HG03280 (cell line): ENCODE results near the gene SLC12A7.
"Not testable (repeated sequence)": the region's sequence is repeated elsewhere in the genome, so short reads cannot be mapped to it uniquely, and the experiment has no call there.

Source experiments
- ATAC-seq: cut with Tn5 transposase; IDR thresholded peaks from one replicate; pipeline ENCODE4 v1.9.1; 2021; ENCODE audit warnings: mild to moderate bottlenecking, moderate library complexity; ENCODE audit not compliant: unreplicated experiment

The SLC12A7 gene

DNA sequence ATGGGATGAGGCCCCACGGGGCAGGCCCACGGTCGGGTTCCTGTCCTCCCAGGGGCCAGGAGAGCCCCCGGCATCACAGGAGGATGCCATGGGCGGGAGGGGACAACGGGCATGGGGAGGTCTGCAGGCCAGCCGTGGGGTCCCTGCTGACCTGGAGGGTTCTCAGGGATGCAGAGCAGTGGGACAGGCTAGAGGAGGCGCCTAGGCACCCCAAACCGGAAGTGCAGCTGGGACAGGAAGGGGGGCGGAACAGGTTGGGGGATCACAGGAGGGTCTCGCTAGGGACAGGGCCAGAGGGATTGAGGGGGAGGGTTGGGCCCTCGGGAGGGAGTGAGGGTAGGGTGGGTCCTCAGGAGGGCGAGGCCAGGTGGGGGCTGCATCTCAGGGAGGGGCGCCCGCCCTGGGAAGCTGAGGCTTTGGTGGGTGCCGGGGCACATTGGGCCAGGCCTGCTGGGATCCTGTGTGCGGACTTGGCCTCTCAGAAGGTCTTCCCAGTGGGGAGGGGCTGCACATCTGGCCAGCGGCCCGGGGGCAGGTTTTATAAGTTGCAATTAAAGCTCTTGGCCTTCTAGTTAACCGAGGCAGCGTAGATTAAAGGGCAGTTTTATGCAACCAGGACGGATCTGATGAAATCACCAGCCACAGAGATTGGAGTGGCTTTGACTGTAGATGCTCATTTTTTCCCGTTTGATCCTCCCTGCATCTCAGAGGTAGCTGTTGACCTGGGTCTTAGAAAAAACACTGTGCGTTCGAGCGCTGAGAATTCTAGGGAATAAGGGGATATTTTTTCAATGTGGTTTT is 83.2 kb downstream of the SLC12A7 start:
- no peak for ATAC-seq

DNA sequence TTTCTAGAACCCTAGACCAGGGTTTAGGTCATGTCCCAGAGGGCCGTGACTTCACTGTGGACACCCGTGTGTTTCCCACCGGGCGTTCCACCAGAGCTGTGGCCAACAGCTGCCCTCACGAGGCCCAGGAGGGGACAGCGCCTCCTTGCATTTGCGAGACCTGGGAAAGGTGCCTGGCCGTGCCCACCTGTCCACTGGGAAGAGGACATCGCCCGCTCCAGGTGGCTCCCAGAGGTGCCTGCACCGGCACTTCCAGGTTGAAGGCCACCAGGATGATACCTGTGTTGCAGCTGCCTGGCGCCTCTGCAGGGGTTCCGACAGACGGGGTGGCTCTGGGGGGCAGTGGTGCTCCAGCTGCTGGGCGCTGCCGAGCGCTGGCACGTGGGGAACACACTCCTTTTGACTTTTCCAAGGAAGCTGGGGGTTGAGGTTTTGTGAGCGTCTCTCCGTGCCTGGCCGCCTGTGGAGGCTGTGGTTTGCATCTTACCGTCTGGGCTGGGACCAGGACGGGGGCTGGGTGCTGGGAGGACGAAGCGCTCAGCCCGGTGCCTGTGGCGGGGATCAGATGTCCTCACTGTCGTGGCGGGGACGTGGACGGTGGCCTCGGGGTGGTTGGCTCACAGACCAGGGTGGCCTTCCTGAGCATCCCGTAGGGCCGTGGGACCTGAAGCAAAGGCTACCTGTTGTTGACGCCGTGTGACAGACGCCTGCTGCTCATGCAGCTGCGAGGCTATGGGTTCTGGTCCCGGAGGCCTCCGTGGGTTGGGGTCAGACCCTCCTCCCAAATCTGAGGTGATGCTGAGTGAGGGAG is 84.0 kb downstream of the SLC12A7 start:
- no peak for ATAC-seq

DNA sequence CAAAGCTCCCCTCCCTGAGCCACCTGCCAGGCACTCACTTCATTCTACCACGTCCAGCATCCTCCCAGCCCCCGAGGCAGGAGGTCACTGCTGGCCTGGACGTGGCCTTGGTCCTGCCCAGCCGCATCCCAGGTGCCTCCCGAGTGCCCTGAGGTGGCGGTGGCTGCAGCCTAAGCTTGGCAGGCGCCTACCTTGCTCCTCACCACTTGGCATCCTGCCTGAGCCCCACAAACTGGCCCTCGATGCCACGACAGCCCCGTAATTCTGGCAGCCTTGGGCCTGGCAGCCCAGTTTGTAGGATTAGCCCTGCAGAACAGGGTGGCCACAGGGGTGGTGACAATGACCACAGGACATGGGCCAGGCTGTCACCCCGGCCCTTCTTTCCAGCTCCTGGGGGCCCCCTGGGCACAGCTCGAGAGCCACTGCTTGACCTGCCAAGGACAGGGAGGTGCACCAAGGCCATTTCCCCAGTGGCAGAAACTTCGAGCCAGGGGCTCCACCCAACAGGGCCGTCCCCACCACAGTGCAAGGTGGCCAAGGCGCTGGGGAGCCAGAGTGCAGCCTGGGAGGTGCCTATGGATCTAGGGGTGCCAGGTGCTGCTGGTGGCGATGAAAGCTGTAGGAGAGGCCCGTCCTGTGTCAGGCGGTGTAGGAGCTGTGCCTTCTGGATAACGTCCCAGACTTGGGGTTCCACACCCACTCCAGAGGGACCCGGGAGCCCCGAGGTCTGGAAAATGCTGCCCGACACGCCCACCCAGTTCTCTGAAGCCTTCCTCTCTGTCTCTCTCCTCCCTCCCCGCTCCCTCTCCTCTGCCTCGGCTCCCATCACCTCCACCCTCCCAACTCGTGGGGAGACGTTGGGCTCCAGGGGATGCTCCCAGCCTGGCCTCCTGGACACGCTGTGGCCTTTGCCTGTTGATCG is 84.9 kb downstream of the SLC12A7 start:
- no peak for ATAC-seq

DNA sequence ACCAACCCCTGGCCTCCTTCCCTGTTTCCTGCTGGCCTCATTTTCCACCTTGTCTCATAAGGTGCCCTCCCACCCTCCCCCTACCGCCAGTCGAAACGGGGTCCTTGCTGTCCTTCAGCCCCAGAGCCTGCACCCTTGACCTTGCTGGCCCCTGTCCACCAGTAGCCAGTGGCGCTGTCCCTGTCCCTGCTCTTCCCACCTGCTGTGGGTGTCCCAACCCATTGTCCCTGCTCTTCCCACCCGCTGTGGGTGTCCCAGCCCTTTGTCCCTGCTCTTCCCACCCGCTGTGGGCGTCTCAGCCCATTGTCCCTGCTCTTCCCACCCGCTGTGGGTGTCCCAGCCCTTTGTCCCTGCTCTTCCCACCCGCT is 89.9 kb downstream of the SLC12A7 start:
- ATAC-seq, result not testable (repeated sequence)

DNA sequence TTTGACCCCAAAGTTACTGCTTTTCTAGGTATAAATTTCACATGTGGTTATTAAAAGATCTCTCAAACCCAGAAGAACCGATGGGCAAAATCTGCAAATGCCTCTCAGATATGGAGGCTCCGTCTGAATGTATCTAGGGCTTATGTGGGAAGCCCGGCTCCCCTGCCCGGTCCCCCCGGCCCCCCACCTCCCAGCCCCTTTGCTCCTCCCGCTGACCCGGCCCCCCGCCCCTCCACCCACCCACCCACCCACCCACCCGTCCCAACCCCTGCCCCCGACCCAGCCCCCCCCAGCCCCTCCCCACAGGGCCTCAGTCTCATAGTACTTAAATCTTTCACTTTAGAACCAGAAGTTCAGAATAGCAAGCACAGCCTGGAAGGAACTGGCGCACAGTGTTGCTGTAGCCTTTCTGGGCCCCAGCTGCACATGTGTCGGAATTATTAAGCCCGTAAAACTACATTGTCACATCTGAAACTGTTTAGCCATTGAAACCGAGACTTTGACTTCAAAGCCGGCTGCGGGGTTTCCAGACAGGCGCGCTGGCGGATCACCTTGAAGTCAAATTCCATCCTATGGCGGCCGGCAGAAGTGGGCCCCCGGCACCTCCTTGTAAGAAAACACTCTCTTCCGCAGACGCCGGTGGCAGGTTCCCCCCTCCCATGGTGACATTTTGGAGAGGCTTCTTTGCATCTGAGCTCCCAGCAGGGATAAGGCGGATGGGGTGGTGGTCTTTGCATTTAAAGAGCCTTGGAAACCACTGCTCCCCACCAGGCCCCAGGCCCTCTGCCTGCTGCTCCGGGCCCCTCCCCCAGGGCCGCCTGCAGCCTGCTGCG is 90.5 kb downstream of the SLC12A7 start:
- no peak for ATAC-seq

DNA sequence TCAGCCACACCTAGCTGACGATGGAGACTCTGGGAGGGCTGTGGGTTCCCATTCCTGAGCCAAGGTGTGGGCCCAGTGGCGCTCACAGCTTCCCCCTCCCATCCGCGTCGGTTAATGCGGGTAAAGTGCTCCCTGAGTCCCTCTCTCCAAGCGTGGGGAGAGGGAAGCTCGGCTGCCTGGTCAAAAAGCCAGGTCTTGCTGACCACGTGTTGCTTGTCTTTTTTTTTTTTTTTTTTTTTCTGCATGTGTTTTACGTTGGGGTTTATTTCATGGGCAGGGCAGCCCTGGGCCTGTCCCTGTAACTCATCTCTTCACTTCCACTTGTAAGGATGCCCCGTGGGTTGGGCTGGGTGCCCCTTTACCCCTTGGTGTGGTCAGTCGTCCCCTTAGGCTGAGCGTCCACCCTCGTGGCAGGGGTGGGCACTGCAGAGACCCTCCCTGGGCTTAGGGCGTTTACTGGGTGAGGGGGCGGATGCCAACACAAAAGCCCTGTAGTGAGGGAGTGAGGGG is 91.4 kb downstream of the SLC12A7 start:
- no peak for ATAC-seq

DNA sequence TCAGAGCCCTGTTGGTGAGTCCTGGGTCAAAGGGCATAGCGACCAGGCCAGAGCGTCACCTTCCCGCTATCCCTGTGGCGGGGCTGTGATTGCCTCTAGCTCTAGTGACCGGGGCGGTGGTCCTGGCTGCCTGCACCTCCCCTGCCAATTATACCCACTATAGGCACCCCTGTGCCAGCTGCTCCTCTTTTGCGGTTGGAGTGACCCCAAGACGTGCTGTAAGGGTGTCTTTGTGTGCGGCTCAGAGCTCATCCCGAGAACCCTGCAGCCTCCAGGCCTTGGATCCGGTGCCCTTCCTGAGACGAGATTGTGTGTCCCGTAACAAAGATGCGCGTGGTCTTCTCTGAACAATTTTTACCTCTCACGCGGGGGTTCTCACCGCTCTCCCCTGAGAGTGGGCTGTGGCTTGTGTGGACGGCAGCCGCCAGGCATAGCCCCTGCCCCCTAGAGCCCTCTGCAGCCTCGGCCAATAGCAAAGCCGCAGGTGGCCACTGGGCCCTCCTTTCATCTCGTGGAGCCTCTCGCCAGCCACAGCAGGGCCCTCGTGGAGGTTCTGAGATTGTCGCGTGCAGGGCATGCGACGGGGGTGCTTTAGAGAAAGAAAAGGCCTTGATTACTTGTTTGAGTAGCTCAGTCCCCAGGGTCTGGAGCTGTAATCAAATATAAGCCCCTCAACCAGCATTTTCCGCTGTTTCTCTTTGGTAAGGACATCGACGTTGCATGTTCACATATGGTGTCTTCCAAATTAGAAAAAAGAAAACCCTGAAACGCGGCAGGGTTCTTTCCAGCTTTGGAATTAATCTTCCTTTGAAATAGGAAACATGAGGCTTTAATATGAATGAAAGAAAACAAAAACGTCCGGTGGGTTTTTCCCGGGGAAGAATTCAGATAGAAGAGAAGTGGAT is 92.6 kb downstream of the SLC12A7 start:
- ATAC-seq, result no peak

DNA sequence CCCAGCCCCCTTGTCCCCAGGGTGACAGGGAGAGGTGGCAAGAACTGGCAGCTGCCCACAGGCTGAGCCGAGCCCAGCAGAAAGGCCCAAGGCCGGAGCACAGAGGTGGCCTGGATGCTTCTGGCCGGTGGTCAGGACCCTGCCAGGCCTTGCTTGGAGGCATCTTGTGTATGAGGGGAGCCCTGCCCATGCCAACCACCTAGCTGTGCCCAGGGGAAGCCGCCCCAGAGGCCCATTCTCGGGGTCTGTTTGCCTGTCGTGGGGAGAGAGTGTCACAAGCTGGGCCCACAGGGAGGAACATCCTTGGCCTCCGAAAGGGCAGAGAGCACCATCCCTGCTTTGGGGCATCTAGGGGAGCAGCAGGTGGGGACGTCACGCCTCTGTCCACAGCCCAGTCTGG is 93.3 kb downstream of the SLC12A7 start:
- ATAC-seq, result no peak

DNA sequence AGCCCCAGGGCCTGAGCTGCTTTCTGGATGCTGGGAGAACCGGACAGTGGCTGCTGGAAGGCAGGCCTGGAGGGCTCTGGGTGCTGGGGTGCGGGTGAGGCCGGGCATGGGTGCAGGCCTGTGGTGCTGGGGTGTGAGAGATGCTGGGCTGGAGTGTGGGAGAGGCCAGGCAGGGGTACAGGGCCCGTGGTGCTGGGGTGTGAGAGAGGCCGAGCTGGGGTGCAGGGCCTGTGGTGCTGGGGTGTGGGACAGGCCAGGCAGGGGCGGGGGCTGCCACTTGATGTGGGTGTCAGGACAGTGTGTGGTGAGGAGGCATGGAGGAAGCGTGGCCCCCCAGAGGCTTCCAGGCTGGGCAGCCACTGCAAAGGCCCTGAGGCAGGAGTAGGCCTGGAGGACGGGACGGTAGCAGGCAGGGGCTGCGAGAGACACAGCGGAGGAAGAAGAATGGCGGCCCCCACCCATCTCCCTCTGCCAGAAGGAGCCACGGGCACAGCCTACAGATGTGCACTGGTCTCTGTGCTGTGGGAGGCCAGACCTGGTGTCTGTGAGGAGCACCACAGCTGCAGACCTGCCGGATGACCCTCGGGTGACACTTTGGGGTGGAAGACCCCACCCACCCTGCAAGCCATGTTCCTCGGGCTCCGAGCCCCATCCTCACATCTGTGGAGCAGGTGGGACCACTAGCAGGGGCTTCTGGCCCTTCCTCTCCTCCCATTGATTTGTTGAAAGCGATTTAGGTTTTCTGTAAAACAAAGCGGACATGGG is 94.0 kb downstream of the SLC12A7 start:
- ATAC-seq, result no peak

DNA sequence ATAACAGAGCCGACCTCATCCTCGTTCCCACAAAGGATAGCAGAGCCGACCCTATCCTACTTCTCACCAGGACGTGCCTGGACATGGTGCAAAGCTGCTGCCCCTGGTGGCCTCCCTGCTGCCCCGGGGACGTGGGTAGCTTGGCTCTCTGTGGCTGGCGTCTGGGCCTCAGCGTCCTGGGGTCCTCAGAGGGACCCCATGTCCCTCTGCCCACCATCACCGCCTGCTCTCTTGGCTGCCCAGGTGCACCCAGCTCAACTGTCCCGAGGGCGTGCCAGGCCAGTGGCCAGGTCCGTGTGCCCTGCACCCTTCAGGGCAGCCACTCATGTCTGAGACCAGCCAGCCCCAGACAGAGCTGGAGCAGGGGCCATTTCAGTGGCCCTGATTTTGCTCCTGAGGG is 94.8 kb downstream of the SLC12A7 start:
- no peak for ATAC-seq

DNA sequence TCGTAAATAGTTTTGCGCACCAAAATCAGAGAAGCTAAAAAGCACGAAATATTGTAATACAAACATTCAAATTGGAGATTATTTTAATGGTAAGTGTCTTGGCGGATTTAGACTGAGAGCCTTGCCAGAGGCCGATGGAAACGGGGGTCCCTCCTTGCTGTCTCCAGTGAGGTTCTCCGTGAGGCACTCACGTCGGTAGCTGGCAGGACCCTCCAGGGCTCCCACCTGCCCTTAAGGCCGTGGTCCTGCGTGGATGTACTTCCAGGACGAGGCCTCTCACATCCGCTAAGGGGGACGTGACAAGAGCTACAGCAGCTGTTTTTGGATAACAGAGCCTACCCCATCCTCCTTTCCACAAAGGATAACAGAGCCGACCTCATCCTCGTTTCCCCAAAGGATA is 95.4 kb downstream of the SLC12A7 start:
- ATAC-seq, result no peak

DNA sequence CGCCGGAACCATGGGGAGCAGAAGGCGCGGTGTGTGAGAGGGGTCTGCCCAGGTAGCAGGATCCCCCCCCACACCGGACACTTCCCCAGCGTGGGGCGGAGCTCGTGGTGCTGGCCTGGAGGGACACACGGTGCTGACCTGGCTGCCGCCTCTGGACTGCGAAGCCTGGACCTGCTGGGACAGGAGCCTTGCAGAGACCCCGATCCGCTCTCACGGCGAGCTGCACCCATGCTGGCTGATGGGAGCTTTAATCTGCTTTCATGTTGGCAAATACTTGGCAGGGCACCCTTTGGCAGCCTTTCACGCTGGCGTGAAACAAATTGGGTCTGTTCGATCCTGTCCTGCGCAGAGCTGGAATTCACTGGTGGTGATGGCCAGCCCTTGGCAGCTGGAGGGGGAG is 95.8 kb downstream of the SLC12A7 start:
- no peak for ATAC-seq

DNA sequence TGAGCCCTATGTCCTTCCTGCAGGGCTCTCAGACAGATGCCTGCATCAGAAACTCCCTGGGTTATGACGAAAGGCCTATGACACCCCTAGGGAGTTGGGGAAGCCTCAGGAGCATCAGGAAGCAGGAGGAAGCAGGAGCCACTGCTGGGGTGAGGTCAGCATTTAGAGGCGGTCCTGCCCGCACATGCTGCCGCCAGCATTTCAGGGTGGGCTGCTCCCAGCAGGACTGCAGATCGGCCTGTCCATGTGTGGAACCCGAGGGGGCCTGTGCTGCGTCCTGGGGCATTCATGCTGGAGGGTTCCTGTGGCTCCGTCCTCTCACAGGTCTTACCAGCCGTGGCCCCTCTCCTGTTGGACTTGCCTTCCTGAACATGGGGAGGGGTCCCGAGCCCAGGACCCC is 96.4 kb downstream of the SLC12A7 start:
- ATAC-seq, result no peak

DNA sequence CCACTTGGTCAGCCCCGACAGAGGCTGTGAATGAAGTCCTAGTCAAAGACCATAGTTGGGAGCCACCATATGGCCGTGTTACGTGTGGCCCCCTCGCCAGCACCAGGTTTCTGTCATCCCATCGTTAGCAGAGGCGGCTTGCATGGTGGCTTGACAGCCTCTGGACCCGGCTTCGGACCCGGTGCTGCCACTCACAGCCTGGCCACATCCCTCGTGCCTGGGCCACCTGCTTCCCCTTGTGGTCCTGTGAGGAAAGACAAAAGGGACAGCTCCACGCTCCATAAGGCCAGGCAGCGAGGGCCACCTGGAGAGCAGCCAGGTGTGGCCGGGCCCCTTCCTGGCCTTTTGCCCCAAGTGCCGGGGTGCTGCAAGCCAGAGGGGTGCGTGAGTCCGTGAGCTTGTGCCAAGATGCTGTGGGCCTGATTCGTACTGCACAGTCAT is 97.1 kb downstream of the SLC12A7 start:
- ATAC-seq, result no peak

DNA sequence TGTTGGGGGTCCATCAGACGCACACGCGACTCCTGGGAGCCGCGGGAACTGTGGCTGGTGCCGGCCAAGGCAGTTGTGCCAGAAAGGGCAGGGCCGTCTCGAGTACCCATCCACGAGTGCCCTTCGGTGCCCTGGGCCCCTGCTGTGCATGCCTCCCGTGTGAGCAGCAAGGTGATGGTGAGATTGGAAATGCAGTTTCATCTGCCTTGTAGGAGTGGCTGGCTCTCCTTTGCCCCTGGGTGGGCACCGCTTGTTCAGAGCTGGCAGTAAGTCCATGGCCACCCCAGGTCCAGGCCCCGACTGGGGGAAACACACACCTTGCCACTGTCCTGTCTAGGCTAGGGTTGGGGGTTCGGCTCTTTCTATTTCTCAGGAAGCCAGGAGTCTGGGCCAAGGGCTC is 97.5 kb downstream of the SLC12A7 start:
- no peak for ATAC-seq

DNA sequence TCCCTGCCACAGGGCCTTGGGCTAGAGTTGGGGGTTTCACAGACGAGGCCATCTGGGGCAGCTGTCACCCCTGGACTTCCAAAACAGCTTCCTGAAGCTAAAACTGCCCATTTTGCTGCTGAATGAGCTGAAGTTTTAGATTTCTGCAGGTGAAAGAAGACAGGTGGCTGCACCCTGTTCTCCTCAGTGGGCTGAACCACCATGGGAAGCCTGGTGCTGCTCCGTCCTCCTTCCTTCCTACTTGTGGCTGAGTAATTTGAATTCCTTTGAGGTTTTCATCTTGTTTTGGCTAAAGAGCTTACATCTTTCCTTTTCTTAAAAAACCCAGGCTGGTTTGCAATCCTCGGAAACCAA is 97.9 kb downstream of the SLC12A7 start:
- no peak for ATAC-seq

DNA sequence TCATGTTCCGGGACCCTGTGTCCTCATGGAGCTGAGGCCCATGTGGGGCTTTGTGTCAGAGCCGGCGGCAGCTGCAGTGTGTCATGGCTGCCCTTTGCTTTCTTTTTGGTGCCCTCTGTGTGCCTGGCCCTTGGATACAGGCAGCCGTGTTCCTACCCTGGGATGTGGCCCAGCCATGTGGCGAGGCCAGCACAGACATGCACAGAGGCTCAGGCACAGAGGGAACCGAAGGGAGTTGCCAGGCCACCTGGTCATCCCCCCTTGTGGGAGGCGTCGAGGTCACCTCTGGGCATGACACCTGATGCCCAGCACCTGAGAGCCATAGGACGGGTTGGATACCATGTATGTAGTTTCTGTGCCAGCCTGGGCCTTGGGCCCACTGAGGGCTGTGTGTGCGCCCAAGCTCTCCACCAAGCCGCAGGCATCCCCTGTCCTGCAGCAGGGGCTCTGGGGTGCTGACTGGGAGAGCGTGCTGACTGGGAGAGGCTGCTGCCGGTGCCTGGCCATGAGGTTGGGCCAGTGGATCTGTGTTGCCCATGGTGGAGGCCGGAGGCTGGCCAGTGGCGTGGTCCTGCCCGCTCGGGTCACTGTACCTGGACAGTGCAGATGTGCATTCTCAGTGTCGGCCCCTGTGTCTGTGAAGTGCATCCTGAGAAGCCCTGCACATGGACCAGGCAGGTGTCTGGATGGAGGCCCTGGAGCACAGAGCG is 98.5 kb downstream of the SLC12A7 start:
- ATAC-seq, result no peak

DNA sequence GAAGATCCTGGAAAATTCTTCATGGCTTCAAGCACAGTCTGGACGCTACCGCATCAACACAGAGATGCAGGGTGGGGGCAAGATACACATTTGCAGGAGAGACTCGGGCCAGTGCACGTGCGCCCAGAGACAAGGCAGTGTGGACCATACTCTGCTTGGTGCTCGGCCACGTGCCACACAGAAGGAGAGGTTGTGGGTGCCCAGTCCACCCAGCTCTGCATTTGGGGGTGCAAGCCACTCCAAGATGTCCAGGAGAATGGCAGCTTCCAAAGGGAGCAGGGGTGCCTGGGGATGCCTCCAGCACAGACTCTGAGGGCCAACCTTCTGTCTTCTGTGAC is 99.0 kb downstream of the SLC12A7 start:
- ATAC-seq, result no peak
